ENCODE measurements around the gene FOXS1.

FOXS1 gene

GRCh38 chr20:31845300-31845863, at the start of gene FOXS1:
Gene FOXS1 (minus strand): TSS chr20:31845604. CDS start chr20:31845542, 62 bp downstream.
- H3K9me3 ChIP-seq (ENCODE audit: insufficient read depth, low read depth, low read length), result no peaks in the 10 kb centered on the region
- no peak within 1 kb of the TSS for H3K4me3 ChIP-seq (ENCODE audit: low read length, poor library complexity, severe bottlenecking)
- no peak within 1 kb of the TSS for H3K9ac ChIP-seq (ENCODE audit: low read depth, low read length, poor library complexity, severe bottlenecking)
- TF ChIP-seq EZH2phosphoT487 (IDR thresholded peaks at IDR 0.05; ENCODE audit: borderline replicate concordance) (no peak), CTCF (conservative IDR thresholded peaks at IDR 0.05; ENCODE audit: low read length) (no peak)
- no peak within 1 kb of the TSS for H3K4me2 ChIP-seq (ENCODE audit: low read depth, low read length, poor library complexity, severe bottlenecking)
- no peaks in the 10 kb centered on the region for H4K20me1 ChIP-seq (ENCODE audit: insufficient read depth, low read length, poor library complexity, severe bottlenecking)
- no peaks in the 10 kb centered on the region for H3K79me2 ChIP-seq (ENCODE audit: insufficient read depth, low read length)
- no peaks in the 10 kb centered on the region for H3K9me2 ChIP-seq (replicated peaks; ENCODE audit: low read depth, low read length)
- H3F3A ChIP-seq (ENCODE audit: low read depth), result no peaks in the 10 kb centered on the region
- no peak within 1 kb of the TSS for H2AFZ ChIP-seq (ENCODE audit: low read length)
- no peaks in the 10 kb centered on the region for H3K27me3 ChIP-seq (ENCODE audit: insufficient read depth, low read length, poor library complexity, severe bottlenecking)
- H3K36me3 ChIP-seq (ENCODE audit: insufficient read depth, low read length), result no peaks in the 10 kb centered on the region
- peaks cover 35% of the 10 kb centered on the region for H3K4me1 ChIP-seq (ENCODE audit: insufficient read depth, low read length, poor library complexity, severe bottlenecking)

- H3K79me2 ChIP-seq (ENCODE audit: insufficient read depth, low read length), result no peaks in the 10 kb centered on the region
- no peaks in the 10 kb centered on the region for H3K27me3 ChIP-seq (ENCODE audit: insufficient read depth, low read length, poor library complexity, severe bottlenecking)
- no peak overlapping the region for H2AFZ ChIP-seq (ENCODE audit: low read length)
- H3K4me2 ChIP-seq (ENCODE audit: low read depth, low read length, poor library complexity, severe bottlenecking), result no peak overlapping the region
- H3K9me3 ChIP-seq (ENCODE audit: insufficient read depth, low read depth, low read length), result no peaks in the 10 kb centered on the region
- no peak overlapping the region for H3K9ac ChIP-seq (ENCODE audit: low read depth, low read length, poor library complexity, severe bottlenecking)
- TF ChIP-seq EZH2phosphoT487 (IDR thresholded peaks at IDR 0.05; ENCODE audit: borderline replicate concordance) (no peak), CTCF (conservative IDR thresholded peaks at IDR 0.05; ENCODE audit: low read length) (no peak)
- H3K4me1 ChIP-seq (ENCODE audit: insufficient read depth, low read length, poor library complexity, severe bottlenecking), result no peaks in the 10 kb centered on the region
- no peak overlapping the region for H3K4me3 ChIP-seq (ENCODE audit: low read length, poor library complexity, severe bottlenecking)
- H3F3A ChIP-seq (ENCODE audit: low read depth), result no peaks in the 10 kb centered on the region
- no peaks in the 10 kb centered on the region for H4K20me1 ChIP-seq (ENCODE audit: insufficient read depth, low read length, poor library complexity, severe bottlenecking)
- no peaks in the 10 kb centered on the region for H3K36me3 ChIP-seq (ENCODE audit: insufficient read depth, low read length)
- no peaks in the 10 kb centered on the region for H3K9me2 ChIP-seq (replicated peaks; ENCODE audit: low read depth, low read length)
Measured at GRCh38 chr20:31890646-31891045, 45.2 kb upstream of the FOXS1 start.

GRCh38 chr20:31883829-31884228, 38.4 kb upstream of the FOXS1 start:
- Histone ChIP-seq H3K9me3 (ENCODE audit: insufficient read depth, low read depth, low read length) (no peaks in the 10 kb centered on the region), H3F3A (ENCODE audit: low read depth) (no peaks in the 10 kb centered on the region), H3K4me3 (ENCODE audit: low read length, poor library complexity, severe bottlenecking) (no peak overlapping the region), H3K9ac (ENCODE audit: low read depth, low read length, poor library complexity, severe bottlenecking) (no peak overlapping the region), H3K4me1 (ENCODE audit: insufficient read depth, low read length, poor library complexity, severe bottlenecking) (peaks cover 4% of the 10 kb centered on the region), H3K79me2 (ENCODE audit: insufficient read depth, low read length) (no peaks in the 10 kb centered on the region), H3K9me2 (replicated peaks; ENCODE audit: low read depth, low read length) (no peaks in the 10 kb centered on the region), H3K27me3 (ENCODE audit: insufficient read depth, low read length, poor library complexity, severe bottlenecking) (no peaks in the 10 kb centered on the region), H3K4me2 (ENCODE audit: low read depth, low read length, poor library complexity, severe bottlenecking) (no peak overlapping the region), H3K36me3 (ENCODE audit: insufficient read depth, low read length) (no peaks in the 10 kb centered on the region), H4K20me1 (ENCODE audit: insufficient read depth, low read length, poor library complexity, severe bottlenecking) (no peaks in the 10 kb centered on the region), H2AFZ (ENCODE audit: low read length) (no peak overlapping the region)
- no peak for TF ChIP-seq EZH2phosphoT487 (IDR thresholded peaks at IDR 0.05; ENCODE audit: borderline replicate concordance)

- Histone ChIP-seq H3K9me3 (ENCODE audit: insufficient read depth, low read depth, low read length) (no peaks in the 10 kb centered on the region), H3F3A (ENCODE audit: low read depth) (no peaks in the 10 kb centered on the region), H3K79me2 (ENCODE audit: insufficient read depth, low read length) (no peaks in the 10 kb centered on the region), H2AFZ (ENCODE audit: low read length) (no peak overlapping the region), H3K27me3 (ENCODE audit: insufficient read depth, low read length, poor library complexity, severe bottlenecking) (no peaks in the 10 kb centered on the region), H3K9me2 (replicated peaks; ENCODE audit: low read depth, low read length) (no peaks in the 10 kb centered on the region), H3K9ac (ENCODE audit: low read depth, low read length, poor library complexity, severe bottlenecking) (no peak overlapping the region), H4K20me1 (ENCODE audit: insufficient read depth, low read length, poor library complexity, severe bottlenecking) (no peaks in the 10 kb centered on the region), H3K4me3 (ENCODE audit: low read length, poor library complexity, severe bottlenecking) (no peak overlapping the region), H3K4me1 (ENCODE audit: insufficient read depth, low read length, poor library complexity, severe bottlenecking) (peaks cover 4% of the 10 kb centered on the region), H3K36me3 (ENCODE audit: insufficient read depth, low read length) (no peaks in the 10 kb centered on the region), H3K4me2 (ENCODE audit: low read depth, low read length, poor library complexity, severe bottlenecking) (no peak overlapping the region)
- TF ChIP-seq EZH2phosphoT487 (IDR thresholded peaks at IDR 0.05; ENCODE audit: borderline replicate concordance) (no peak), CTCF (conservative IDR thresholded peaks at IDR 0.05; ENCODE audit: low read length) (no peak)
Measured at GRCh38 chr20:31881945-31882344, 36.5 kb upstream of the FOXS1 start.
